Neural cell (in vitro differentiated cells): ENCODE data around the gene ABHD11. TPM values are rescaled to one million over a fixed set of nuclear protein-coding genes. Genes with fewer than 3 reads are reported as not detected.

Experiments used
- H2AFZ ChIP-seq: fragments of 200-600, 300-800 bp; sonication (generic), shearing (Covaris generic); 2 replicates; pipeline ENCODE4 v1.6.0; 2014; ENCODE audit warnings: low read depth, mild to moderate bottlenecking, antibody characterized with exemption, low read length, moderate library complexity
- H3F3A ChIP-seq: fragments of 200-600 bp; shearing (Covaris generic); 2 replicates; pipeline ENCODE4 v1.6.1; 2016; ENCODE audit warnings: mild to moderate bottlenecking, moderate library complexity, mixed read lengths, antibody characterized with exemption, low read length; ENCODE audit not compliant: insufficient read depth, poor library complexity, severe bottlenecking
- H3K27ac ChIP-seq: fragments of 200-600, 300-800 bp; sonication (generic), shearing (Covaris generic); 2 replicates; pipeline ENCODE4 v1.5.1; 2014; ENCODE audit warnings: mild to moderate bottlenecking, low read length, moderate library complexity
- H3K27me3 ChIP-seq: fragments of 300-800, 200-600 bp; sonication (generic), shearing (Covaris generic); 2 replicates; pipeline ENCODE4 v1.6.0; 2014; ENCODE audit warnings: mild to moderate bottlenecking, low read depth, low read length, moderate library complexity; ENCODE audit not compliant: insufficient read depth
- H3K36me3 ChIP-seq: fragments of 300-800, 200-600 bp; sonication (generic), shearing (Covaris generic); 2 replicates; pipeline ENCODE4 v1.5.1; 2014; ENCODE audit warnings: mild to moderate bottlenecking, antibody characterized with exemption, low read length, moderate library complexity; ENCODE audit not compliant: insufficient read depth
- H3K4me2 ChIP-seq: fragments of 300-800, 200-600 bp; sonication (generic), shearing (Covaris generic); 2 replicates; pipeline ENCODE4 v1.6.0; 2014; ENCODE audit warnings: mild to moderate bottlenecking, low read length
- H3K4me3 ChIP-seq: fragments of 300-800, 200-600 bp; sonication (generic), shearing (Covaris generic); 2 replicates; pipeline ENCODE4 v1.5.1; 2014; ENCODE audit warnings: mild to moderate bottlenecking, low read length, moderate library complexity
- H3K79me2 ChIP-seq: fragments of 200-600 bp; shearing (Covaris generic); replicated peaks from 2 replicates; pipeline ENCODE4 v1.6.0; 2014; ENCODE audit warnings: mild to moderate bottlenecking, low read length, moderate library complexity; ENCODE audit not compliant: insufficient read depth
- H3K9ac ChIP-seq: fragments of 300-800, 200-600 bp; sonication (generic), shearing (Covaris generic); 2 replicates; pipeline ENCODE4 v1.6.1; 2016; ENCODE audit warnings: mild to moderate bottlenecking, low read length, mixed read lengths
- H3K9me2 ChIP-seq: fragments of 200-600 bp; shearing (Covaris generic); 2 replicates; pipeline ENCODE4 v1.6.1; 2016; ENCODE audit warnings: mild to moderate bottlenecking, low read length, mixed read lengths; ENCODE audit not compliant: insufficient read depth
- H3K9me3 ChIP-seq: fragments of 200-600, 300-800 bp; sonication (generic), shearing (Covaris generic); 2 replicates; pipeline ENCODE4 v1.6.1; 2016; ENCODE audit warnings: mild to moderate bottlenecking, mixed run types, low read length, moderate library complexity, mixed read lengths
- H4K20me1 ChIP-seq: fragments of 200-600 bp; shearing (Covaris generic); 2 replicates; pipeline ENCODE4 v1.6.1; 2016; ENCODE audit warnings: mild to moderate bottlenecking, mixed run types; ENCODE audit not compliant: insufficient read depth
- EP300 ChIP-seq: fragments of 450-650 bp; conservative IDR thresholded peaks from 2 replicates; pipeline ENCODE4 v1.6.1; 2014; ENCODE audit warnings: antibody characterized with exemption, mild to moderate bottlenecking, moderate library complexity; ENCODE audit not compliant: poor library complexity, severe bottlenecking
- EZH2 ChIP-seq: fragments of 200-600, 300-800 bp; shearing (Covaris generic), sonication (generic); IDR thresholded peaks from 2 replicates; pipeline ENCODE4 v1.6.1; 2014; ENCODE audit warnings: antibody characterized with exemption, low read length, borderline replicate concordance, mild to moderate bottlenecking; ENCODE audit not compliant: insufficient read depth, poor library complexity, severe bottlenecking
- MXI1 ChIP-seq: fragments of 450-650 bp; conservative IDR thresholded peaks from 2 replicates; pipeline ENCODE4 v1.6.1; 2014; ENCODE audit warnings: antibody characterized with exemption, mild to moderate bottlenecking; ENCODE audit not compliant: poor library complexity, severe bottlenecking
- POLR2AphosphoS5 ChIP-seq: IDR thresholded peaks from 2 replicates; pipeline ENCODE4 v1.6.1; 2012
- RAD21 ChIP-seq: fragments of 450-650 bp; conservative IDR thresholded peaks from 2 replicates; pipeline ENCODE4 v1.6.1; 2014; ENCODE audit warnings: antibody characterized with exemption, mild to moderate bottlenecking, moderate library complexity
- REST ChIP-seq: IDR thresholded peaks from 2 replicates; pipeline ENCODE4 v1.6.1; 2012; ENCODE audit warnings: borderline replicate concordance
- SMC3 ChIP-seq: fragments of 450-650 bp; conservative IDR thresholded peaks from 2 replicates; pipeline ENCODE4 v1.6.1; 2014; ENCODE audit warnings: antibody characterized with exemption, mild to moderate bottlenecking, moderate library complexity; ENCODE audit not compliant: poor library complexity
- TAF1 ChIP-seq: IDR thresholded peaks from 2 replicates; pipeline ENCODE4 v1.6.1; 2012; ENCODE audit warnings: low read depth
- polyA plus RNA-seq: library from polyadenylated mRNA; depleted of rRNA; stranded (reverse); fragments of >200 nt; gene quantifications from 2 replicates; pipeline ENCODE4 v1.2.3, GENCODE V29; 2014
- TF ChIP-seq, protein P1 (sequence below): fragments of 450-650 bp; IDR thresholded peaks from 2 replicates; pipeline ENCODE4 v1.5.1; 2014; ENCODE audit warnings: antibody characterized with exemption, mild to moderate bottlenecking, moderate library complexity; ENCODE audit not compliant: poor library complexity, severe bottlenecking

ABHD11 gene
- polyA plus RNA-seq, 1 donor from 2014 or later, result 26.0 TPM

DNA sequence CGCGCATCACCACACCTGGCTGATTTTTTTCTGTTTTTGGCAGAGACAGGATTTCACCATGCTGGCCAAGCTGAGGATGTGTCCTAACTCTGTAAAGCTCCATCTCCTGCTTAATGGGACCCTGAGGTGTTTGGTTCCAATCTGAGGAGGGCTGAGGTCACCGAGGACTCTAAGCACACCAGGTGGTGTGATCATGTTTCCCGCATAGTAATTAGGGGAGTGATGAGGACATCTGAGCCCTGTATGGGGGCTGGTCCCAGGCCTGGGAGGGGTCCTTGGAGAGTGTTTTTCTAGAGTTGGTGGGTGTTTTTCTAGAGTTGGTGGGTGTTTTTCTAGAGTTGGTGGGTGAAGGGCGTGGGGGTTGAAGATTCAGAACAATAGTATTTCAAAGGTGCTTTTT is 3.0 kb upstream of the ABHD11 start:
- Histone ChIP-seq H3K9me3 (no peaks in the 10 kb centered on the region), H3K27ac (no peak overlapping the region), H3K4me3 (no peak overlapping the region), H3K27me3 (no peaks in the 10 kb centered on the region), H3K79me2 (no peaks in the 10 kb centered on the region), H3K4me2 (no peak overlapping the region), H4K20me1 (no peaks in the 10 kb centered on the region), H2AFZ (no peak overlapping the region), H3K9me2 (no peaks in the 10 kb centered on the region), H3F3A (no peaks in the 10 kb centered on the region), H3K36me3 (no peaks in the 10 kb centered on the region), H3K9ac (no peak overlapping the region)
- TF ChIP-seq RAD21, result no peak
- no peak for TF ChIP-seq TAF1
- TF ChIP-seq REST, result no peak
- no peak for TF ChIP-seq MXI1
- TF ChIP-seq, protein P1, sequence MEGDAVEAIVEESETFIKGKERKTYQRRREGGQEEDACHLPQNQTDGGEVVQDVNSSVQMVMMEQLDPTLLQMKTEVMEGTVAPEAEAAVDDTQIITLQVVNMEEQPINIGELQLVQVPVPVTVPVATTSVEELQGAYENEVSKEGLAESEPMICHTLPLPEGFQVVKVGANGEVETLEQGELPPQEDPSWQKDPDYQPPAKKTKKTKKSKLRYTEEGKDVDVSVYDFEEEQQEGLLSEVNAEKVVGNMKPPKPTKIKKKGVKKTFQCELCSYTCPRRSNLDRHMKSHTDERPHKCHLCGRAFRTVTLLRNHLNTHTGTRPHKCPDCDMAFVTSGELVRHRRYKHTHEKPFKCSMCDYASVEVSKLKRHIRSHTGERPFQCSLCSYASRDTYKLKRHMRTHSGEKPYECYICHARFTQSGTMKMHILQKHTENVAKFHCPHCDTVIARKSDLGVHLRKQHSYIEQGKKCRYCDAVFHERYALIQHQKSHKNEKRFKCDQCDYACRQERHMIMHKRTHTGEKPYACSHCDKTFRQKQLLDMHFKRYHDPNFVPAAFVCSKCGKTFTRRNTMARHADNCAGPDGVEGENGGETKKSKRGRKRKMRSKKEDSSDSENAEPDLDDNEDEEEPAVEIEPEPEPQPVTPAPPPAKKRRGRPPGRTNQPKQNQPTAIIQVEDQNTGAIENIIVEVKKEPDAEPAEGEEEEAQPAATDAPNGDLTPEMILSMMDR, result no peak
- TF ChIP-seq SMC3, result no peak
- TF ChIP-seq POLR2AphosphoS5, result no peak
- TF ChIP-seq EP300, result no peak
- no peak for TF ChIP-seq EZH2

DNA sequence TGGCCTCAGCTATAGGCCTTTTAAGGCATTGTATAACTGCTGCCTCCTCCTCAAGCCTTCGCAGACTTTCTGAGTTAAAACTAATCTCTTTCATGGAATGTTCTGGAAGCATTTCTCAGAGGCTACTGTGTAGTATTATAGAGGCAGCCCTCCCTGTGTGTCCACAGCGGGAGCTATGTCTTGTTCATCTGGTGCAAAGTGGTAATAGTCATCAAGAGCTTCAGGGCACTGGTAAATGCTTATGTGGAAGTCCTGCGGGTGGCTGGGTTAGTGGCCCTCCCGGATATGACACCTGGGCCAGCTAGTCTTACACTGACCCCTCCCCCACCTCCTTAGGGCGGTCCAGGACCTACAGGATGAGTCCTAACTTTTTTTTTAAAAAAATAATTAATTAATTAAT is 2.2 kb upstream of the ABHD11 start:
- Histone ChIP-seq H3K27me3 (no peaks in the 10 kb centered on the region), H2AFZ (no peak overlapping the region), H3K79me2 (no peaks in the 10 kb centered on the region), H3K9ac (no peak overlapping the region), H3K4me3 (no peak overlapping the region), H4K20me1 (no peaks in the 10 kb centered on the region), H3K36me3 (no peaks in the 10 kb centered on the region), H3K9me3 (no peaks in the 10 kb centered on the region), H3K27ac (no peak overlapping the region), H3K9me2 (no peaks in the 10 kb centered on the region), H3F3A (no peaks in the 10 kb centered on the region), H3K4me2 (no peak overlapping the region)
- TF ChIP-seq TAF1, result no peak
- TF ChIP-seq EP300, result no peak
- TF ChIP-seq POLR2AphosphoS5, result no peak
- TF ChIP-seq REST, result no peak
